AG09309 (cell line): ENCODE results near the gene FDCSP.

ENCODE experiments used
- DNase-seq: peaks from one replicate; pipeline ENCODE4 v3.0.0-alpha.2; 2010; ENCODE audit warnings: low read depth
- H3K4me3 ChIP-seq: 2 replicates; pipeline ENCODE4 v1.5.1; 2011; ENCODE audit warnings: mild to moderate bottlenecking, low read depth, low read length, moderate library complexity; ENCODE audit not compliant: control insufficient read depth
- TF ChIP-seq, protein P1 (sequence below): IDR thresholded peaks from 2 replicates; pipeline ENCODE4 v1.5.1; 2011; ENCODE audit warnings: mild to moderate bottlenecking, low read depth, low read length, inconsistent platforms; ENCODE audit not compliant: insufficient read depth, control insufficient read depth; ENCODE audit errors: missing control alignments

FDCSP gene

DNA sequence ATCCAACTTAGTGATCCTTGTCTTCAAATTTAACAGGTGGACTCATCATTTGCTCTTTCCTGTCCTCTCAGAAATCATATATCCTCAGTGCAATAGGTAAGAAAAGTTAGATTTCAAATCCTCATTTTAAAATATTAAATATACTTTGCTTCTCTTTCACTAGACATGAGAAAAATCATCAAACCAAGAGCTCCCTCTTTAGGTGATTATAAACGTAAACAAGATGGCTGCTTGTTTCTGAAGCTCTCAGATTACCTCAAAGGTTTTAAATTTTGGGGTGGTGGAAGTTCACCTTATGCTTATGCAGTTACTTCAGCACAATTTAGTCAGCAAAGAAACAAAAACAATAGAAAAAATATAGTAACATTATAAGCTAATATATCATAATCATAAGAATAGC lies 43.8 kb downstream of the FDCSP start:
- TF ChIP-seq, protein P1, sequence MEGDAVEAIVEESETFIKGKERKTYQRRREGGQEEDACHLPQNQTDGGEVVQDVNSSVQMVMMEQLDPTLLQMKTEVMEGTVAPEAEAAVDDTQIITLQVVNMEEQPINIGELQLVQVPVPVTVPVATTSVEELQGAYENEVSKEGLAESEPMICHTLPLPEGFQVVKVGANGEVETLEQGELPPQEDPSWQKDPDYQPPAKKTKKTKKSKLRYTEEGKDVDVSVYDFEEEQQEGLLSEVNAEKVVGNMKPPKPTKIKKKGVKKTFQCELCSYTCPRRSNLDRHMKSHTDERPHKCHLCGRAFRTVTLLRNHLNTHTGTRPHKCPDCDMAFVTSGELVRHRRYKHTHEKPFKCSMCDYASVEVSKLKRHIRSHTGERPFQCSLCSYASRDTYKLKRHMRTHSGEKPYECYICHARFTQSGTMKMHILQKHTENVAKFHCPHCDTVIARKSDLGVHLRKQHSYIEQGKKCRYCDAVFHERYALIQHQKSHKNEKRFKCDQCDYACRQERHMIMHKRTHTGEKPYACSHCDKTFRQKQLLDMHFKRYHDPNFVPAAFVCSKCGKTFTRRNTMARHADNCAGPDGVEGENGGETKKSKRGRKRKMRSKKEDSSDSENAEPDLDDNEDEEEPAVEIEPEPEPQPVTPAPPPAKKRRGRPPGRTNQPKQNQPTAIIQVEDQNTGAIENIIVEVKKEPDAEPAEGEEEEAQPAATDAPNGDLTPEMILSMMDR = no peak
- DNase-seq = no peak
- H3K4me3 ChIP-seq = no peak overlapping the region

DNA sequence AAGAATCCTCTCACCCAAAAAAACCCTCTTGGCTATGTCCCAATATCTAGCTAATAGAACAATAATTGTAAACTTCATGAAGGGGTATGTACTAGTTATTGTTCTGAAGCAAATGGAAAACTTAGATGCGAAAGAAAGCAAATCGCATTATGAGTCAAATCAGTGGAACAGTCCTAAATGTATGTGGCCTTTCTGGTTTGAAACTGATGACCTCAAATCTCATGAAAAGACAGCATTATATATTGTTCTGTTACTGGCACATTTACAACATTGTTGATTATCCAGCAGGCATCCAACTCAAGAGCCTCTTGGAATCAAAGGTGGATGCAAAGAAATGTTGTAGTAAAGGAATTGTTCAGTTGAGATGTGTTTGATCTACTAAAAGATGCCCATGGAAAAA lies 51.2 kb downstream of the FDCSP start:
- TF ChIP-seq, protein P1 = no peak
- no peak overlapping the region for H3K4me3 ChIP-seq
- no peak for DNase-seq

DNA sequence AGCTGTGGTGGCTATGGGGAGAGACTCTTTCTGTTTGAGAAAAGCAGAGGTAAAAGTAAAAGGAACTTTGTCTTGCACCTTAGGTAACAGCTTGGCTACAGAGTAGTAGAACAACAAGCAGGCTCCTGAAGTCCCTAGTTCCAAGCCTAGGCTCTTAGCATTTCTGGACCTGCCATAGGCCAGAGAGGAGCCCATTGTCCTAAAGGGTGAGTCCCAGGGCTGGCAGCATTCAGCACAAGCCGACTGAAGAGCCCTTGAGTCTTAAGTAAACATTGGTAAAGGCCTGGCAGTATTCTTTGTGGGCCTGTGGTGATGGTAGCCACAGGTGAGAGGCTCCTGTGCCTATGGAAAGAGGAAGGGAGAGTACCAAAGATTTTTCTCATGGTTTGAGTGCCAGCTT lies 54.6 kb downstream of the FDCSP start:
- H3K4me3 ChIP-seq = no peak overlapping the region
- TF ChIP-seq, protein P1 = no peak
- no peak for DNase-seq
